KMS-11 (cell line): ENCODE results near the gene RP2.

Experiments
- H2AFZ ChIP-seq: fragments of 200-600 bp; sonication (generic); 2 replicates; pipeline ENCODE4 v1.6.1; 2016; ENCODE audit warnings: antibody characterized with exemption, mixed run types, low read depth
- H3K27ac ChIP-seq: fragments of 200-600 bp; sonication (generic); 2 replicates; pipeline ENCODE4 v1.6.1; 2016; ENCODE audit warnings: mild to moderate bottlenecking, mixed run types
- H3K27me3 ChIP-seq: fragments of 200-600 bp; sonication (generic); 2 replicates; pipeline ENCODE4 v1.6.1; 2017; ENCODE audit warnings: mild to moderate bottlenecking, low read depth, mixed run types, moderate library complexity; ENCODE audit not compliant: insufficient read depth
- H3K36me3 ChIP-seq: fragments of 200-600 bp; sonication (generic); 2 replicates; pipeline ENCODE4 v1.6.1; 2017; ENCODE audit warnings: mild to moderate bottlenecking, mixed run types; ENCODE audit not compliant: insufficient read depth
- H3K4me1 ChIP-seq: fragments of 200-600 bp; sonication (generic); 2 replicates; pipeline ENCODE4 v1.6.1; 2016; ENCODE audit warnings: mild to moderate bottlenecking, low read depth, mixed run types; ENCODE audit not compliant: poor library complexity, severe bottlenecking
- H3K4me2 ChIP-seq: fragments of 200-600 bp; sonication (generic); 2 replicates; pipeline ENCODE4 v1.7.0; 2016; ENCODE audit warnings: mild to moderate bottlenecking, mixed run types
- H3K4me3 ChIP-seq: fragments of 200-600 bp; sonication (generic); IDR thresholded peaks from 2 replicates; pipeline ENCODE4 v1.6.1; 2017; ENCODE audit warnings: low read depth, low read length, mixed read lengths; ENCODE audit not compliant: insufficient read depth
- H3K79me2 ChIP-seq: fragments of 200-600 bp; sonication (generic); 2 replicates; pipeline ENCODE4 v1.6.1; 2016; ENCODE audit warnings: low read depth, mixed run types; ENCODE audit not compliant: insufficient read depth
- H3K9ac ChIP-seq: fragments of 200-600 bp; sonication (generic); 2 replicates; pipeline ENCODE4 v1.6.1; 2016; ENCODE audit warnings: mild to moderate bottlenecking, mixed run types
- H4K20me1 ChIP-seq: fragments of 200-600 bp; sonication (generic); 2 replicates; pipeline ENCODE4 v1.6.1; 2016; ENCODE audit warnings: mild to moderate bottlenecking, mixed run types; ENCODE audit not compliant: insufficient read depth
- CTCF ChIP-seq: fragments of 200-600 bp; sonication (generic); conservative IDR thresholded peaks from 2 replicates; pipeline ENCODE4 v1.6.1; 2017; ENCODE audit warnings: low read depth, mild to moderate bottlenecking, antibody characterized with exemption, low read length, moderate library complexity, mixed read lengths

RP2 gene

GRCh38 chrX:46820391-46821100, 16.3 kb upstream of the RP2 start:
- Histone ChIP-seq H3K27ac (no peak overlapping the region), H3K4me3 (no peak overlapping the region), H3K27me3 (no peaks in the 10 kb centered on the region), H2AFZ (no peak overlapping the region), H3K4me1 (no peaks in the 10 kb centered on the region), H3K36me3 (no peaks in the 10 kb centered on the region), H4K20me1 (no peaks in the 10 kb centered on the region), H3K9ac (no peak overlapping the region), H3K4me2 (no peak overlapping the region), H3K79me2 (no peaks in the 10 kb centered on the region)
- no peak for TF ChIP-seq CTCF

- TF ChIP-seq CTCF = no peak
These were observed 13.4 kb upstream of the RP2 start for GRCh38 chrX:46823481-46823880.

GRCh38 chrX:46831765-46832327, 5.0 kb upstream of the RP2 start:
- no peak for TF ChIP-seq CTCF

More at GRCh38 chrX:46823481-46823880, 13.4 kb upstream of the RP2 start:
- H3K36me3 ChIP-seq = no peaks in the 10 kb centered on the region
- no peak overlapping the region for H3K9ac ChIP-seq
- no peaks in the 10 kb centered on the region for H3K79me2 ChIP-seq
- H3K27me3 ChIP-seq = no peaks in the 10 kb centered on the region
- H3K4me2 ChIP-seq = no peak overlapping the region
- H2AFZ ChIP-seq = no peak overlapping the region
- H3K4me1 ChIP-seq = no peaks in the 10 kb centered on the region
- no peaks in the 10 kb centered on the region for H4K20me1 ChIP-seq
- no peak overlapping the region for H3K4me3 ChIP-seq
- no peak overlapping the region for H3K27ac ChIP-seq

GRCh38 chrX:46837558-46838485, 979 bp downstream of the RP2 start:
- no peak overlapping the region for H3K4me3 ChIP-seq
- peak overlapping the region; percentile 57 for H3K27ac ChIP-seq
- no peak for TF ChIP-seq CTCF
- no peaks in the 10 kb centered on the region for H4K20me1 ChIP-seq
- peak overlapping the region; percentile 52 for H3K4me2 ChIP-seq
- H3K9ac ChIP-seq = peak overlapping the region; percentile 64
- H3K4me1 ChIP-seq = peaks cover 17% of the 10 kb centered on the region
- no peaks in the 10 kb centered on the region for H3K36me3 ChIP-seq
- H2AFZ ChIP-seq = peak overlapping the region; percentile 66
- peaks cover 43% of the 10 kb centered on the region; the same call in 1 of the 2 replicates for H3K79me2 ChIP-seq
- H3K27me3 ChIP-seq = no peaks in the 10 kb centered on the region

More at GRCh38 chrX:46831765-46832327, 5.0 kb upstream of the RP2 start:
- Histone ChIP-seq H3K9ac (no peak overlapping the region), H3K4me3 (no peak overlapping the region), H3K27me3 (no peaks in the 10 kb centered on the region), H3K4me2 (no peak overlapping the region), H2AFZ (no peak overlapping the region), H3K36me3 (no peaks in the 10 kb centered on the region), H4K20me1 (no peaks in the 10 kb centered on the region), H3K79me2 (no peaks in the 10 kb centered on the region), H3K27ac (no peak overlapping the region), H3K4me1 (no peaks in the 10 kb centered on the region)
